ENCODE results near the gene SLC32A1. TPM values are rescaled to one million over a fixed set of nuclear protein-coding genes. Genes with fewer than 3 reads are reported as not detected.
A peak's percentile ranks its signal among the peaks of the same experiment; 100 is the strongest.

The SLC32A1 gene
- total RNA-seq, 1 experiment from 2014 or later, result 0.24 TPM

GRCh38 chr20:38771621-38772020 is 47.3 kb downstream of the SLC32A1 start:
- Histone ChIP-seq H2BK12ac (ENCODE audit: insufficient read length, low read depth, low read length) (no peak overlapping the region), H4K8ac (replicated peaks; ENCODE audit: insufficient read length, low read depth, low read length) (no peak overlapping the region), H3K4me2 (ENCODE audit: insufficient read depth, insufficient read length, low read length) (no peak overlapping the region), H3K23ac (ENCODE audit: insufficient read length, low read depth, low read length) (no peak overlapping the region), H4K91ac (ENCODE audit: insufficient read length, low read depth, low read length) (no peak overlapping the region), H3K18ac (ENCODE audit: insufficient read length, low read depth, low read length) (no peak overlapping the region), H3K56ac (ENCODE audit: insufficient read length, low read depth, low read length) (no peak overlapping the region), H3K27me3 (ENCODE audit: insufficient read depth, low read length) (no peaks in the 10 kb centered on the region), H2BK15ac (ENCODE audit: low read depth, low read length) (no peak overlapping the region), H3K14ac (ENCODE audit: insufficient read depth, low read length) (no peak overlapping the region), H3K4ac (ENCODE audit: low read depth, low read length) (no peak overlapping the region), H3T11ph (ENCODE audit: low read length) (no peak overlapping the region), H3K4me1 (ENCODE audit: insufficient read depth, low read length) (no peaks in the 10 kb centered on the region), H3K79me2 (ENCODE audit: insufficient read depth, low read length) (no peaks in the 10 kb centered on the region; the same call in 1 of the 2 replicates), H3K9me3 (ENCODE audit: control insufficient read depth, low read depth, low read length) (no peaks in the 10 kb centered on the region), H2BK120ac (ENCODE audit: low read depth, low read length, poor library complexity, severe bottlenecking) (no peak overlapping the region), H2BK5ac (ENCODE audit: insufficient read length, low read length) (no peak overlapping the region), H4K20me1 (ENCODE audit: control insufficient read depth, insufficient read depth, insufficient read length) (no peaks in the 10 kb centered on the region), H3K79me1 (ENCODE audit: insufficient read depth, low read depth, low read length, poor library complexity, severe bottlenecking) (no peaks in the 10 kb centered on the region), H2BK20ac (ENCODE audit: low read depth, low read length, poor library complexity, severe bottlenecking) (no peak overlapping the region), H2AFZ (ENCODE audit: low read length) (no peak overlapping the region), H3K27ac (ENCODE audit: insufficient read length, low read depth, low read length) (no peak overlapping the region), H2AK5ac (ENCODE audit: insufficient read length, low read length) (no peak overlapping the region), H3K9ac (ENCODE audit: extremely low read depth, insufficient read length, low read length) (no peak overlapping the region), H3K23me2 (ENCODE audit: insufficient read length, low read depth, low read length, poor library complexity, severe bottlenecking) (no peaks in the 10 kb centered on the region), H4K5ac (ENCODE audit: insufficient read length, low read depth, low read length) (no peak overlapping the region)
- peaks cover 32 to 74% (median 54%) of the 10 kb centered on the region in 3 experiments for H3K36me3 Mint-ChIP-seq (ENCODE audit: insufficient read depth in 1 of 3, low read depth in 3 of 3)
- H3K4me3 Mint-ChIP-seq, result no peak overlapping the region
- H3K9me3 Mint-ChIP-seq, result peaks cover 9 to 11% of the 10 kb centered on the region in 2 experiments
- H3K27me3 Mint-ChIP-seq (ENCODE audit: low read depth), result no peaks in the 10 kb centered on the region
- peak overlapping the region in 1 of 3 experiments; percentile 10; a peak in 1 of 7 replicates for H3K27ac Mint-ChIP-seq
- DNase-seq, result no peak
- WGBS (ENCODE audit: extremely low coverage, insufficient read length, low lambda C conversion rate), result no CpG with 5 or more reads among the region's 7 CpGs
- no peak for TF ChIP-seq CTCF (conservative IDR thresholded peaks at IDR 0.05)
- H3K4me1 Mint-ChIP-seq, result no peaks in the 10 kb centered on the region

Data from H9 (cell line).